Stimulated activated CD4-positive, alpha-beta T cell treated with anti-CD3 and anti-CD28 coated beads, TNF-alpha, amount 100 ng/mL, for 48 hours (primary cell): ENCODE measurements around the gene CERS2.

Experiments used
- DNase-seq, 3 donors: peaks; one replicate each; pipeline ENCODE4 v3.0.0-alpha.2; 2020; ENCODE audit warnings: low read depth in 3 of 3

CERS2 gene, protein sequence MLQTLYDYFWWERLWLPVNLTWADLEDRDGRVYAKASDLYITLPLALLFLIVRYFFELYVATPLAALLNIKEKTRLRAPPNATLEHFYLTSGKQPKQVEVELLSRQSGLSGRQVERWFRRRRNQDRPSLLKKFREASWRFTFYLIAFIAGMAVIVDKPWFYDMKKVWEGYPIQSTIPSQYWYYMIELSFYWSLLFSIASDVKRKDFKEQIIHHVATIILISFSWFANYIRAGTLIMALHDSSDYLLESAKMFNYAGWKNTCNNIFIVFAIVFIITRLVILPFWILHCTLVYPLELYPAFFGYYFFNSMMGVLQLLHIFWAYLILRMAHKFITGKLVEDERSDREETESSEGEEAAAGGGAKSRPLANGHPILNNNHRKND

GRCh38 chr1:150974580-150975478, at the start of gene CERS2:
Gene CERS2, minus strand, starts transcription at chr1:150974835. Its CDS starts 5,745 bp downstream, at chr1:150969090.
- DNase-seq: peak; percentile 43 to 66 (median 47)

DNA sequence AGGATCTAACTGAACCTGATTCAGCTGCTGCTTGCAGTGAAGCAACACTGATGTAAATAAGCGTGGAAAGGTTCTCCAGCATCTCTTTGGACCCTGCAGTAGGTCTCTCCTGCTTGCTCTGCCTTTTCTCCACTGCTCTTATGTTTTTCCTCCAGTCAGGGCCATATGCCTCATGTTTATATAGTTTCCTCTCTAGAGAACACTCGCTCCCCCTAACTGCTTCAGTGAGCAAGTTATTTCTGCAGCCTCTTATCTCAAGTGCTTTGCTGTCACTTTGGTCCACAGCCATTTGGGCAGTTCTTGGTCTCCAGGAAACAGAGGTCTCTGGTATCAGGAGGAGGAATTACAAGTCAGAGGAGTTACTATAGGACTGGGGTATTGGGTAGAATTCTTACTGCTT, 38.9 kb upstream of the CERS2 start:
- no peak for DNase-seq

DNA sequence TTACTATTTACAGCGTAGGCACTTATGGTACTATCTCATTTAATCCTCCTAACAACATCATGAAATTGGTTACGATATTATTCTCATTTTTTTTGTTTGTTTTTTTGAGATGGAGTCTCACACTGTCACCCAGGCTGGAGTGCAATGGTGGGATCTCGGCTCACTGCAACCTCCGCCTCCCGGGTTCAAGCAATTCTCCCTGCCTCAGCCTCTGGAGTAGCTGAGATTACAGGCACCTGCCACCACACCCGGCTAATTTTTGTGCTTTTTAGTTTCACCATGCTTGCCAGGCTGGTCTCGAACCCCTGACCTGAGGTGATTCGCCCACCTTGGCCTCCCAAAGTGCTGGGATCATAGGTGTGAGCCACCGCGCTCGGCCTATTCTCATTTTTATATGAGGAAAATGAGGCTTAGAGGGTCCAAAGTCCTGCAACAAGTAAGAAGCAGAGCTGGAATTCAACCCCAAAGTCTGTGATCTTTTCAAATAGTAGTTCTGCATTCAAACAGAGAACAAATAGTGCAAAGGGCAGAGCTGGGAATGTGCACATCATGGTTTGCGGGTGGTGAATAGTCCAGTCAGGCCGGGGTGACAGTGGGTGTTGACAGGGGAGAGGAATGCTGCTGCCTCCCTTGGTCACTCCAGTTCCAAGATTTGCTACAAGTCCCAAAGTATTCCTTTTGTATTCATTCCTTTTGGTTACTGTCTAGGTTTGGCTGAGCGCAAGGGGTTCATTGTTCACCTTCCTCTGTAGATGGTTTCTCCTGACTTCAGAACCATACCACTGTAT, 38.2 kb upstream of the CERS2 start:
- DNase-seq: no peak

DNA sequence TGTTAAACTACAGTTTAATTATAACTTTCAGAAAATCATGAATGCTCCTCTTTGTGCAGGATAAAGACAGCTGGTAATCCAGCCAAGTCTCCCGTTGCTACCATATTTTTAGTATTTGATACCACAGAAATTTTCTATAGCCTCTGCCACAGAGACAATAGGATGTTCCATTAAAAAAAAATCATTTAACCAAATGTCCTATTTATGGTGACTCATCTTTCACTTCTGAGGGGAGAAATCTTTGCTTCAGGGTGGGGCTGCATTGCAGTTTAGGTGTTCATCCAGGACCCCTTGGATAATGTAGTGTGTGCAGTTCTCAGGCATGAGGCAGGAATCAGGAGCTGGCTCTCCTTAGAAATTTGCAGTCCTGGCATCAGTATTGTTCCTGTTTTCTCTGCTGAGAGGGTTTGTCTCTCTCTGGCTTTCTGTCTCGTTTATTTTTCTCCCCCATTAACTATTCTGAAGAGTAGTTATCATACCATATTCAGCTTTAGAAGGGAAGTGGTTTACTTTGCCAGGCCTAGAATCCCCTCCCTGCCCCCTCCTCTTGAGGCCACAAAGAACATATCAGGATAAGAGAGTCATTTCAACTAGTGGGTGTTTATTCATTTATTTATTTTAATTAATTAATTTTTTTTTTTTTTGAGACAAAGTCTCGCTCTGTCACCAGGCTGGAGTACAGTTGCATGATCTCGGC, 36.7 kb upstream of the CERS2 start:
- no peak for DNase-seq

GRCh38 chr1:151010346-151010726, 35.7 kb upstream of the CERS2 start:
- DNase-seq: no peak

- DNase-seq: no peak
These were observed 35.2 kb upstream of the CERS2 start for GRCh38 chr1:151009674-151010345.

- DNase-seq: no peak
These were observed 34.6 kb upstream of the CERS2 start for GRCh38 chr1:151009206-151009587.

- peak; percentile 93 to 98 (median 95) for DNase-seq
These were observed 33.9 kb upstream of the CERS2 start, which contains the start of gene PRUNE1 for GRCh38 chr1:151008244-151009205. Gene PRUNE1, plus strand, starts transcription at chr1:151008449. Its CDS starts 184 bp downstream, at chr1:151008633.

DNA sequence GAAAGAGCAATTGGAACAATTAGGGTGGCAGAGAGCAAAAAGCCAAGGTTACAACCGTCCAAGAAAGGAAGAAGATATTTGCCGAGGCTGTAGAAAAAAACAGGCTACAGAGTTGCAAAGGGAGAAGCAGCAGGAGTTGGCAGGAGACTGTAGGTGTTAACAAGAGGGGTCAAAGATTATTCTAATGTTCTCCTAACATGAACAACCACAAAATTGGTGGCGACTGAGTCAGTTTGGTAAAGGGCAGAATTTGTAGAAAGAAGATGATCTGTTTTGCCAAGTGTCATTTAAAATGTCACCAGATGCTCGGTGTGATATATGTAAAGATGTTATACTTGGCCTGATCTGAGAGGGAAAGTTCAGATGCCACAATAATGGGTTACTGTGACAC, 33.2 kb upstream of the CERS2 start:
- DNase-seq: no peak

DNA sequence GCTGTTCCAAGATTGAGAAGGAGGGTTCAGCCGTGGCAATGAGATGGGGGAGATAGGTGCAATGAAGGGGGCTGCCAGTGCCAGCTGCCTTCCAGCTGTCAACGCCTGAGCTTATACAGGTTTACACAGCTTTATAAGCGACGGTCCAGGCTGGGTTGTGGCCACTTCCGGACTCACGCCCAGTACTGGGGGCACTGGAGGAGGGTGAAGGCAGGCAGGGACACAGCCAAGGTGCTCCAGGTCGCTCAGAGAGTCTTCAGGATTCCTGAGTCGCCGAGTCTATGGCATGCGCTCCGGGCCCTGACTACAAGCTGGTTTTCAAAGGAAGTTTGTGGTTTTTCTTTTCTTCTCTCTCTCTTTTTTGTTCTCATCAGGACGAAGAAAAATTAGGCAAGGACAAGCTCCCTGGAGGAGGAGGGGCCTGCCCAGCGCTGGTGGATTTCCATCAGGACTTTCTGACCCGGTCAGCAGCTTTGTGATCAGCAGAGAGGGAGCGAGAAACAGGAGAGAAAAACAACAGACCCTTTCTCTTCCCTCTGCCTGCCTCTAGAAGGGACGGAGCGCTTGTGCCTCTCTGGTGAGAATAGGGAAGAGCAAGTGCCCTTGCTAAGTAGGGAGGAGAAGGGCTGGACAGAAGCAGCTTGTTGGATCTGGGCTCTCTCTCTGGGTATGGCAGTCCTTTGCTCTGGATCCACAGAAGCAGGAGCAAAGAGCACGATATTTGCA, 31.9 kb upstream of the CERS2 start, which contains the start of gene MINDY1:
MINDY1 (minus strand) TSS at position 576 of the 726 bp plus-strand sequence. CDS start 4,285 bp downstream, outside the sequence.
- peak in 1 of 3 donors; percentile 32 for DNase-seq

GRCh38 chr1:151005729-151006319, 31.2 kb upstream of the CERS2 start:
- no peak for DNase-seq

- DNase-seq: no peak
These were observed 28.5 kb upstream of the CERS2 start for GRCh38 chr1:151003180-151003579.

GRCh38 chr1:151002611-151003010, 28.0 kb upstream of the CERS2 start:
- no peak for DNase-seq

DNA sequence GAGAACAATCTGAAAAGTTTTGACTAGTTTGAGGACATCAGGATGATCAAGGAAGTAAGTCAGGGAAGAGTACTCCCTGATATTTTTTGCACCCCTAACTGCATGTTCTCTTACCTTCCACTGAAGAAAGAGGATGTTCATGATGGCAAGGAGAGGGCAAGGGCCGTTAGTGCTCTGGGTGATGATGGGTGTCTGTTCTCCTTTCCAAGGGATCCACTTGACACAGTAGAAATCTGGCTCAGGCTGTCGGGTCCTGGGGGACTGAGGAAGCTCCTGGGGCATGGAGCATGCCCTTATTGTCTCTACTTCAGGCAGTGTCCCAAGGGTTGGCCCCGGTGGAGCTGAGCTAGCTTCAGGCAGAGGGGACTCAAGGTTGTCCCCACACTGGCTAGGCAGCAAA, 27.4 kb upstream of the CERS2 start:
- DNase-seq: no peak

DNA sequence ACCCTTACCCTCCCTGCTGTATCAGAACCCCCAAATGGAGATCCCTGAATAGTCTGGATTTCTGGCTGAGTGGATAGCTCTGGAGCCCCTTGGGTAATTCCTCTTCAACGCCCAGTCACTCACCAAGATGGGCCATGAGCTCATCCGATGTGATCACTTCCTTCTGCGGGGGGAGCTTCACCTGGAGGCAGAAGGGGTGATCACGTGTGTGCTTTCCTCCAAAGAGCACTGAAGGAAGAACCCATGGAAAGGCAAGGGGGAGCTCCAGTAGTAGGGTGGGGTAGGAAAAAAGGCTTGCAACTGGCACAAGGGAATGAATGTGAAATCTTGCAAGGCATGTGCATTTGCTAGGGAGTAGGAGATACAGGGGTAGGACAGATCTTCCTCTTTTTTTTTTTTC, 27.0 kb upstream of the CERS2 start:
- DNase-seq: no peak

GRCh38 chr1:151000408-151000807, 25.8 kb upstream of the CERS2 start:
- DNase-seq: no peak

GRCh38 chr1:150999926-151000325, 25.3 kb upstream of the CERS2 start:
- no peak for DNase-seq

GRCh38 chr1:150999051-150999674, 24.5 kb upstream of the CERS2 start:
- DNase-seq: no peak
